Ectodermal cell (in vitro differentiated cells): Measurements from ENCODE around the gene C16orf54.
"Not testable (repeated sequence)": the region's sequence is repeated elsewhere in the genome, so short reads cannot be mapped to it uniquely, and the experiment has no call there.

Source experiments
- H3K27ac ChIP-seq: 2 replicates; pipeline ENCODE4 v1.7.0; 2013; ENCODE audit warnings: mild to moderate bottlenecking, low read depth, low read length; ENCODE audit not compliant: insufficient read depth, poor library complexity, severe bottlenecking
- H3K27me3 ChIP-seq: 2 replicates; pipeline ENCODE4 v1.7.0; 2013; ENCODE audit warnings: mild to moderate bottlenecking, low read length; ENCODE audit not compliant: insufficient read depth, control insufficient read depth, poor library complexity, severe bottlenecking
- H3K36me3 ChIP-seq: one replicate; pipeline ENCODE4 v1.7.0; 2013; ENCODE audit warnings: low read length; ENCODE audit not compliant: control insufficient read depth, insufficient read depth
- H3K4me1 ChIP-seq: one replicate; pipeline ENCODE4 v1.7.0; 2013; ENCODE audit warnings: low read length; ENCODE audit not compliant: control insufficient read depth, insufficient read depth
- H3K4me3 ChIP-seq: 2 replicates; pipeline ENCODE4 v1.7.0; 2013; ENCODE audit warnings: low read depth, low read length, control low read depth; ENCODE audit not compliant: insufficient read depth
- H3K9me3 ChIP-seq: 2 replicates; pipeline ENCODE4 v1.7.0; 2013; ENCODE audit warnings: mild to moderate bottlenecking, low read length, moderate library complexity; ENCODE audit not compliant: control insufficient read depth
- WGBS, 2 experiments: methylation state at CpG; one replicate each; pipeline ENCODE4 v1.1.7; 2013; ENCODE audit warnings: missing lambda C conversion rate in 2 of 2; 5-methylcytosine and 5-hydroxymethylcytosine counted together

Gene C16orf54

DNA sequence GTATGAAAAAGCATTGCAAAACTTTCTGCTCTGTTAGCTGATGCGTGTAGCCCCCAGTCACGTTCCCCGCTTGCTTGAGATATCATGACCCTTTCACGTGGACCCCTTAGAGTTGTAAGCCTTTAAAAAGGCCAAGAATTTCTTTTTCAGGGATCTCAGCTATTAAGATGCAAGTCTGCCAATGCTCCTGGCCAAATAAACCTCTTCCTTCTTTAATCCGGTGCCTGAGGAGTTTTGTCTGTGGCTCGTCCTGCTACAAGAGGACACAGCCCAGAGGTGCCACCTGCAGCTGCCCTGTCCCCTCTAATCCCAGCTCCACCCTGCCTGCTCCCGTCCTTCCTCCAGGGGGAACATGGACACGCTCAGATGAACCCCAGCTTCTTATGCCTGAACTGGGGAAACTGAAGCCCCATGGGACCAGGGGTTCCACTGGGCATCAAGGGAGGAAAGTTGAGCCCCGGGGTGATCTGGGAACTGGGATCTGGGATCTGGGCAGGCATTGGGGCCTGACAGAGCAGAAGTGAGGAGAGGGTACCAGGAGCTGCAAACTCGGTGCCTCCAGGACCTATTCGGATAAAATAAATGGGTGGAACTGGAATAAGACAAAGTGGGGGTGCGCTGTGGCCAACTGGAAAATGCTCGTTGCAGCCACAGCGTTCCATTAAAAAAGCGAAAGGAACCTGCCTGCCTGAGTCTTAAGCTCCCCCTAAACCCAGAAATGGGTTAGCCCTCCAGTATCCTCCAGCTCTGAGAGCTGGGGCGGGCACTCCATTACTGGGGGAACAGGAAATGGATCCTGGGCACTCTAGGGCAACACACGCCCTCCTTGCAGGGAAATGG lies 47.1 kb downstream of the C16orf54 start:
- no peaks in the 10 kb centered on the region for H3K4me1 ChIP-seq
- WGBS, 2 experiments, result 94 to 95% methylated on average over 17 of the region's 17 CpGs
- H3K27ac ChIP-seq, result no peak overlapping the region
- no peaks in the 10 kb centered on the region for H3K27me3 ChIP-seq
- H3K4me3 ChIP-seq, result no peak overlapping the region
- H3K9me3 ChIP-seq, result no peaks in the 10 kb centered on the region
- peaks cover 14% of the 10 kb centered on the region for H3K36me3 ChIP-seq

GRCh38 chr16:29698042-29698441 lies 47.7 kb downstream of the C16orf54 start:
- WGBS, 2 experiments, result 92% methylated on average over 2 of the region's 2 CpGs; no CpG with 5 or more reads in 1 of the 2 experiments
- Histone ChIP-seq H3K36me3 (peaks cover 14% of the 10 kb centered on the region), H3K27ac (no peak overlapping the region)

GRCh38 chr16:29697391-29697790 lies 48.4 kb downstream of the C16orf54 start:
- no peaks in the 10 kb centered on the region for H3K4me1 ChIP-seq
- H3K27me3 ChIP-seq, result no peaks in the 10 kb centered on the region
- H3K4me3 ChIP-seq, result no peak overlapping the region
- no peak overlapping the region for H3K27ac ChIP-seq
- WGBS, 2 experiments, result 94 to 97% methylated on average over 7 of the region's 7 CpGs
- H3K9me3 ChIP-seq, result no peaks in the 10 kb centered on the region
- H3K36me3 ChIP-seq, result peaks cover 14% of the 10 kb centered on the region

More at GRCh38 chr16:29698042-29698441, 47.7 kb downstream of the C16orf54 start:
- Histone ChIP-seq H3K9me3 (no peaks in the 10 kb centered on the region), H3K27me3 (no peaks in the 10 kb centered on the region), H3K4me3 (no peak overlapping the region), H3K4me1 (no peaks in the 10 kb centered on the region)

- H3K4me1 ChIP-seq, result no peaks in the 10 kb centered on the region
- H3K36me3 ChIP-seq, result peaks cover 14% of the 10 kb centered on the region
- WGBS, 2 experiments, result 95 to 96% methylated on average over 21 of the region's 21 CpGs
- no peak overlapping the region for H3K4me3 ChIP-seq
- no peaks in the 10 kb centered on the region for H3K9me3 ChIP-seq
- no peak overlapping the region for H3K27ac ChIP-seq
- no peaks in the 10 kb centered on the region for H3K27me3 ChIP-seq
Measured at GRCh38 chr16:29696881-29697331, 48.9 kb downstream of the C16orf54 start.

GRCh38 chr16:29695675-29696074 lies 50.1 kb downstream of the C16orf54 start:
- not testable (repeated sequence) for H3K4me3 ChIP-seq, H3K9me3 ChIP-seq, H3K4me1 ChIP-seq, H3K27ac ChIP-seq, H3K27me3 ChIP-seq
- 96 to 99% methylated on average over 3 of the region's 3 CpGs for WGBS, 2 experiments
- H3K36me3 ChIP-seq, result peaks cover 14% of the 10 kb centered on the region

DNA sequence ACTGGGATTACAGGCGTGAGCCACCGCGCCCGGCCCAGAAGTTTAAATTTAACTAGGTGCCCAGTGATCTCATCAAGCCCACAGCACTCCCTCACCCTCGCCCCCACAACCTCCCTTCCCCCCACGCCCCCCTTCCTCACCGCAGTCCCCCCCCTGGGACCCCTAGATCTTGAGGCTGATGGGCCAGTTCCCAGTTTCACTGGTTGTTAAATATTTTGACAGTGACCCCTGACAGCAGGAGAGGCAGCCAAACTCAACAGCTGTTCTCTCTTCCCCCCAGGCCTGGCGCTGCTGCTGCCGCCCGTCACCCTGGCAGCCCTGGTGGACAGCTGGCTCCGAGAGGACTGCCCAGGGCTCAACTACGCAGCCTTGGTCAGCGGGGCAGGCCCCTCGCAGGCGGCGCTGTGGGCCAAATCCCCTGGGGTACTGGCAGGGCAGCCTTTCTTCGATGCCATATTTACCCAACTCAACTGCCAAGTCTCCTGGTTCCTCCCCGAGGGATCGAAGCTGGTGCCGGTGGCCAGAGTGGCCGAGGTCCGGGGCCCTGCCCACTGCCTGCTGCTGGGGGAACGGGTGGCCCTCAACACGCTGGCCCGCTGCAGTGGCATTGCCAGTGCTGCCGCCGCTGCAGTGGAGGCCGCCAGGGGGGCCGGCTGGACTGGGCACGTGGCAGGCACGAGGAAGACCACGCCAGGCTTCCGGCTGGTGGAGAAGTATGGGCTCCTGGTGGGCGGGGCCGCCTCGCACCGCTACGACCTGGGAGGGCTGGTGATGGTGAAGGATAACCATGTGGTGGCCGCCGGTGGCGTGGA lies 51.2 kb downstream of the C16orf54 start:
- Histone ChIP-seq H3K9me3 (no peaks in the 10 kb centered on the region), H3K36me3 (peaks cover 14% of the 10 kb centered on the region), H3K27me3 (no peaks in the 10 kb centered on the region), H3K4me3 (no peak overlapping the region), H3K27ac (no peak overlapping the region), H3K4me1 (no peaks in the 10 kb centered on the region)
- 95% methylated on average over 40 to 41 of the region's 41 CpGs for WGBS, 2 experiments

DNA sequence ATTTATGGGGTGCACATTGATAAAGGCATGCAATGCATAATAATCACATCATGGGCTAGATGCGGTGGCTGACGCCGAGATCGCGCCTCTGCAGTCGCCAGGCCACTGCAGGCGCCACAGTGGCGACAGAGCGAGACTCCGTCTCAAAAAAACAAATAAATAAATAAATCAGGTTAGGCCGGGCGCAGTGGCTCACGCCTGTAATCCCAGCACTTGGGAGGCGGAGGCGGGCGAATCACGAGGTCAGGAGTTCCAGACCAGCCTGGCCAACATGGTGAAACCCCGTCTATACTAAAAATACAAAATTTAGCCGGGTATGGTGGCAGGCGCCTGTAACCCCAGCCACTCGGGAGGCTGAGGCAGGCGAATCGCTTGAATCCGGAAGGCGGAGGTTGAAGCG lies 53.2 kb downstream of the C16orf54 start:
- not testable (repeated sequence) for H3K27me3 ChIP-seq, H3K4me1 ChIP-seq, H3K27ac ChIP-seq, H3K4me3 ChIP-seq, H3K9me3 ChIP-seq
- peaks cover 11% of the 10 kb centered on the region for H3K36me3 ChIP-seq
- WGBS, 2 experiments, result 94 to 96% methylated on average over 26 of the region's 26 CpGs
